Right lobe of liver (tissue), 6 donors: Measurements from ENCODE around the gene FLNB. TPM values are rescaled to one million over a fixed set of nuclear protein-coding genes. Genes with fewer than 3 reads are reported as not detected.

ENCODE experiments used
- ATAC-seq, 4 donors: fragments of 200-7000 bp; cut with Tn5 transposase; one replicate each; pipeline ENCODE4 v1.9.1; 2020; ENCODE audit warnings: mild to moderate bottlenecking in 4 of 4, moderate library complexity in 4 of 4
- DNase-seq, 3 donors: peaks; one replicate each; pipeline ENCODE4 v3.0.0-alpha.2; 2020
- H3K27ac ChIP-seq, 3 donors: fragments of 200-600 bp; one replicate each; pipeline ENCODE4 v1.8.0; 2022
- H3K27me3 ChIP-seq, 2 donors: fragments of 200-600 bp; one replicate each; pipeline ENCODE4 v1.8.0; 2022
- H3K36me3 ChIP-seq, 4 donors: fragments of 200-600 bp; sonication (generic) in 1 of 4; one replicate each; pipeline versions ENCODE4 v1.5.1 to v1.8.0; 2017 to 2022; ENCODE audit warnings: control low read depth in 1 of 4
- H3K4me1 ChIP-seq, 4 donors: fragments of 200-600 bp; sonication (generic) in 1 of 4; one replicate each; pipeline versions ENCODE4 v1.5.1 to v1.8.0; 2017 to 2022; ENCODE audit warnings: control low read depth in 1 of 4
- H3K4me3 ChIP-seq, 3 donors: fragments of 200-600 bp; one replicate each; pipeline ENCODE4 v1.8.0; 2022
- H3K9me3 ChIP-seq, 4 donors: fragments of 200-600 bp; sonication (generic) in 1 of 4; one replicate each; pipeline versions ENCODE4 v1.5.1 to v1.8.0; 2017 to 2022; ENCODE audit warnings: control low read depth in 1 of 4
- CTCF ChIP-seq, 4 donors: fragments of 200-600 bp in 3 of 4; fragments of 450-650 bp in 1 of 4; IDR thresholded peaks; one replicate each; pipeline versions ENCODE4 v1.5.1 to v1.8.0; 2016 to 2022; ENCODE audit warnings: antibody characterized with exemption in 4 of 4, mild to moderate bottlenecking in 2 of 4
- POLR2A ChIP-seq: fragments of 450-650 bp; IDR thresholded peaks from one replicate; pipeline ENCODE4 v1.6.1; 2017; ENCODE audit warnings: antibody characterized with exemption, mild to moderate bottlenecking
- WGBS: methylation state at CpG from one replicate; pipeline ENCODE4 v1.1.6; 2018; ENCODE audit warnings: low coverage, low lambda C conversion rate; ENCODE audit not compliant: insufficient coverage; ENCODE audit errors: missing lambda C conversion rate; 5-methylcytosine and 5-hydroxymethylcytosine counted together
- intact Hi-C, 2 donors: fragments of 100-400 bp; cut with DNase I; formaldehyde crosslinking; loops; one replicate each; pipeline versions ENCODE4 v1.11.2 to v1.14.1; 2022
- total RNA-seq, 6 experiments: library from RNA; depleted of rRNA in 2 of 6; stranded (reverse); fragments of >200 nt in 2 of 6; fragmentation: NEBNext Ultra II Directional in 3 of 6; extraction: Animal tissue kit (Norgen Biotek cat#: 25700) in 3 of 6; gene quantifications; one replicate each; pipeline versions ENCODE4 v1.1.0 to v1.2.4, GENCODE V29; 2016 to 2023
- donor health status: DM: no; HTN: yes; CAD: no.
- donor health status: DM: no; HTN: no; CAD: no.
- donor health status: DM: no; HTN: no; CAD: no.
- donor health status: DM: no; HTN: yes; CAD: no.
- donor health status: DM: no; HTN: yes; CAD: no.

The FLNB gene
- total RNA-seq, 6 experiments from 2014 or later = 48.4 to 109 (median 97.8) TPM

- peaks cover 0 to 32% (median 10%) of the 10 kb centered on the region in 4 donors for H3K4me1 ChIP-seq
- ATAC-seq = no peak
- peak overlapping the region in 1 of 3 donors; percentile 49 for H3K27ac ChIP-seq
- TF ChIP-seq CTCF (IDR thresholded peaks at IDR 0.05) = no peak
- no peak for TF ChIP-seq POLR2A
- WGBS = 53% methylated on average over 5 of the region's 10 CpGs
- H3K9me3 ChIP-seq = no peaks in the 10 kb centered on the region
- DNase-seq = peak in 1 of 3 donors; percentile 20
- intact Hi-C loops = no loop called here
- H3K27me3 ChIP-seq = no peaks in the 10 kb centered on the region
- H3K4me3 ChIP-seq = no peak overlapping the region
- no peaks in the 10 kb centered on the region for H3K36me3 ChIP-seq
These were observed 208.4 kb downstream of the FLNB start for GRCh38 chr3:58216496-58217195.

GRCh38 chr3:58217209-58217811 is 209.1 kb downstream of the FLNB start:
- Histone ChIP-seq H3K27ac (peak overlapping the region; percentile 11 to 49 (median 42)), H3K36me3 (no peaks in the 10 kb centered on the region), H3K27me3 (no peaks in the 10 kb centered on the region), H3K4me3 (peak overlapping the region in 1 of 3 donors; percentile 20), H3K9me3 (no peaks in the 10 kb centered on the region), H3K4me1 (peaks cover 0 to 32% (median 10%) of the 10 kb centered on the region in 4 donors)
- WGBS = 5% methylated on average over 14 of the region's 15 CpGs
- TF ChIP-seq POLR2A (no peak), CTCF (IDR thresholded peaks at IDR 0.05) (peak; percentile 67 to 88 (median 82))
- intact Hi-C loops = no loop called here
- peak; percentile 84 to 94 (median 88) for DNase-seq
- ATAC-seq = peak; percentile 90 to 97 (median 94)

- Histone ChIP-seq H3K9me3 (no peaks in the 10 kb centered on the region), H3K27ac (no peak overlapping the region), H3K36me3 (no peaks in the 10 kb centered on the region), H3K4me1 (peaks cover 0 to 28% (median 10%) of the 10 kb centered on the region in 4 donors), H3K27me3 (no peaks in the 10 kb centered on the region), H3K4me3 (no peak overlapping the region)
- intact Hi-C loops = no loop called here
- TF ChIP-seq POLR2A (no peak), CTCF (IDR thresholded peaks at IDR 0.05) (no peak)
- no peak for ATAC-seq
- no peak for DNase-seq
- WGBS = 75% methylated on average over 1 of the region's 1 CpG
These were observed 210.7 kb downstream of the FLNB start for GRCh38 chr3:58218904-58219303.

Other genes starting within 250 kb of the FLNB start
- gene DNASE1L3, start 202.6 kb downstream of the FLNB start, total RNA-seq = 100 to 1,000 TPM in 1 of 6 experiments, 10 to 100 TPM in 5; 32.9 to 134 (median 61.0) TPM
- gene ABHD6, start 229.4 kb downstream of the FLNB start, total RNA-seq = 10 to 100 TPM; 24.6 to 64.3 (median 52.6) TPM